Ramos (cell line): Measurements from ENCODE around the gene DRD4.

Source experiments
- in situ Hi-C: fragments of 300-500 bp; cut with MboI; formaldehyde crosslinking; loops from one replicate; pipeline ENCODE4 v1.14.3; 2022; ENCODE audit warnings: low sequenced_read_pairs; ENCODE audit not compliant: unreplicated experiment

DRD4 gene

GRCh38 chr11:620935-621814, 15.9 kb upstream of the DRD4 start:
- in situ Hi-C loops = no loop called here

DNA sequence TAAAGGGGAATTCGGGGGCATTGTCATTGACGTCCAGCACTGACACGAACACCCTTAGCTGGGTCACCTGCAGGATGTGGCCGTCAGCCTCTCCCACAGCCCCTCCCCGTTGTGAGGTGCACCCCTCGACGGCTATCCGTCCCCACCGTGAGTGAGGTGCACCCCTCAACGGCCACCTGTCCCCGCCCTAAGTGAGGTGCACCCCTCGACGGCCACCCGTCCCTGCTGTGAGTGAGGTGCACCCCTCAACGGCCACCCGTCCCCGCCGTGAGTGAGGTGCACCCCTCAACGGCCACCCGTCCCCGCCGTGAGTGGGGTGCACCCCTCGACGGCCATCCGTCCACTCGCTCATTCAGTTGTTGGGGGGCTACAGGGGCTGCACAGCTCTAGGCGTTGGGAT, 15.2 kb upstream of the DRD4 start:
- in situ Hi-C loops = no loop called here

GRCh38 chr11:623349-623869, 13.7 kb upstream of the DRD4 start:
- in situ Hi-C loops = no loop called here

- in situ Hi-C loops = no loop called here
Observed at GRCh38 chr11:623999-624704, 12.9 kb upstream of the DRD4 start.

DNA sequence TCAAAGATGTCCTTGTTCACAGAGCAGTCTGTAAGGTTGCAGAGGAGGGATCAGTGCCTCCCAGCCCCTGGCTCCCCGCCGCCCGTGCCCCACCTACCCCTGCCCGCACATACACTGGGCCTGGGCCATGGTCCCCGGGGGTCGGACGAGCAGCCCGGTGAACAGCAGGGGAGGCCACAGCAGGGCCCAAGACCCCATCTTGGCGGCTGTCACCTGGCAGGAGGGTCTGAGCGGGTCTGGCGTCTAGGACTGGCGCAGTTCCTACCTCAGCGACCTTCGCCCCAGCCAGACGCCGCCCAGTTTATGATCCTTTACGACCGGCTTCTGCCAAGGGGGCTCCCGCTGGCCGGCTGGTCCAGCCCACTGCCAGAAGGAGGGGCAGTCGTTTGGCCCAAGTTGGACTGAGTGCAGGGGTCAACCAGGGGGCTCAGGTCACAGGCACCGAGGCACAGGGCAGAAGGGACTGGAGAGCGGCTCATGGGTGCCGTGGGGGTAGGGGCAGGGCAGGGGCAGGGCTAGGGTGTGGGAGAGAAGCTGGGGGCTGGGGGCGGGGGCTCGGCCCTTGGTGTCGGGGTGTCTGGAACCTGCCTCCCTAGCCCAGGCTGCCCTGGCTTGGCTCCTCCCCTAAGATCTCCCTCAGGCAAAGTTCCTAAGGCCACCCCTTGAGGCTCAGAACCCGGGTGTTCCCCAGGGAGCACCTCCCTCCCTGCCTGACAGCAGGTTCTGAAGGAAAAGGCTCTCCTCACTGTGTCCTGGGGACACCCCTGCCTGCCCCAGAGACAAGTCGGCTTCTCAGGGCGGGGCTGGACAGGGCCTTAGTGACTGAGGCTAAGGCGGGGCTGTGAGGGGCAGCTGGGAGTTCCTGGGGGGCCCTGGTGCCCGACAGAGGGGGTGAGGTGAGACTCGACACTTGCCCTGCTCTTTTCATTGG, 12.1 kb upstream of the DRD4 start, which contains the start of gene CDHR5:
Gene CDHR5 (minus strand): TSS at position 251 of the 931 bp plus-strand sequence. CDS start 53 bp downstream, at position 198.
- in situ Hi-C loops = no loop called here

- in situ Hi-C loops = no loop called here
Observed at GRCh38 chr11:625636-626268, 11.3 kb upstream of the DRD4 start.

DNA sequence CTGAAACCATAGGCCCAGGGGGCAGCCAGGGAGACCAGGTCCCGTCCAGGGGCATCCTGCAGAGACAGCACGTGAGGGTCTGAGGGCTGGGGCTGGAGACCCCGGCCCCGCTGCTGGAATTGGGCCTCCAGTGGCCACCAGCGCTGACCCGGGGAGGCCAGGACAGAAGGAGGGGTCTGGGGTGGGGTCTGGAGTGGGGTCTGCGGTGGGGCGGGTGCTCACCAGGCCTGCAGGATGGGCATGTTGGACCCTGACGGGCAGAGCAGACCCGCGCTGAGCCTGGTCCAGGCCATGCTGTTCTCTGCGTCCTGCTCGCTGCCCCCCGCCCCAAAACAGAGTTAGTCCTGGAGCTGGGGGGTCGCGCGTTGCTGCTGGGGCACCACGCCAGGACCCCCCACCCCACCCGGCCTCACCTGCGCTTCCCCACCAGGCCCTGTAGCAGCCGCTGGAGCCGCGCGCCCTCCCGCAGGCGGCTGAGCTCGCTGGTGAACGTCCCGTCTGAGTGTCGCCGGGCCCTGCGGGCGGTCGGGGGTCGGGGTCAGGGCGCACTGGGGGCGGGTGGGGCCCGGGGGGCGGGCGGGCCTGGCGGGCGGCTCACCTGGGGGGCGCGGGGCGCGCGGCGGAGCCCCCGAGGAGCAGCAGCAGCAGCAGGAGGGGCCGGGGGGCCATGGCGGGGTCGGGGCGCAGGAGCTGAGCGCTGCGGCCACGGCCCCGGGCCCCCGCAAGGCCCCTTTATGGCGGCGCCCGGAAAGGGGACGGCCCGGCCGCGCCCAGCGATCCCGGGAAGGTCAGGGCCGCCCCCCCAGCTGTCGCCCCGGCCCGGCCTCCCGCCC, 10.4 kb upstream of the DRD4 start, which contains the start of gene SCT:
Gene SCT (minus strand): TSS at position 707 of the 833 bp plus-strand sequence. CDS start 38 bp downstream, at position 669.
- in situ Hi-C loops = no loop called here

GRCh38 chr11:627308-627576, 9.8 kb upstream of the DRD4 start:
- in situ Hi-C loops = no loop called here

DNA sequence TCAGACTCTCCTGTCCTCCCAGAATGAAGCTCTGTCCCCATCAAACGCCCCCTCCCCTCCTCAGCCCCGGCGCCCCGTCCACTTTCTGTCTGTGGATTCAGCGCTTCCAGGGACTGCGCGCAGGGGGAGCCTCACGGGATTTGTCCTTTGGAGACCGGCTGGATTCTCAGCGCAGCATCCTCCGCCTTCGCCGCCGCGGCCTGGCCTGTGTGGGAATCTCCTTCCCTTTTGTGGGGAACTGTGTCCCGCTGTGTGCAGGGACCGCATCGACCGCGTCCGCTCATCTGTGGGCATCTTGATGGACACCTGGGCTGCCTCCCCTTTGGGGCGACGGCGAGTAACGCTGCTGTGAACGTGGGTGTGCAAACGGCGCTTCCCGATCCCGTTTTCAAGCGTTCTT, 9.0 kb upstream of the DRD4 start:
- in situ Hi-C loops = no loop called here

DNA sequence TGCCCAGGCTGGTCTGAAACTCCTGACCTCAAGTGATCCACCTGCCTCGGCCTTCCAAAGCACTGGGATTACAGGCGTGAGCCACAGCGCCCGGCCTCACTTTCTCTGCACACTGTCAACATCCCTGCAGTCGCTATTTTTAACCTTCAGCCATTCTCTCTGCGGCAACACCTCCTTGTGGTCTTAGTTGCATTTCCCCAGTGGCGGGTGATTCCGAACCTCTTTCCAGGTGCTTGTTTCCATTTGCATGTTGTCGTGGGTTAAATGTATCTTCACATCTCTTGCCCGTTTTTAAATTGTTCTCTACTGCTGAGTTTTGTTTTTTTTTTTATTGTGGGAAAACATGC, 7.9 kb upstream of the DRD4 start:
- in situ Hi-C loops = no loop called here

GRCh38 chr11:630871-631270, 6.2 kb upstream of the DRD4 start:
- in situ Hi-C loops = no loop called here

DNA sequence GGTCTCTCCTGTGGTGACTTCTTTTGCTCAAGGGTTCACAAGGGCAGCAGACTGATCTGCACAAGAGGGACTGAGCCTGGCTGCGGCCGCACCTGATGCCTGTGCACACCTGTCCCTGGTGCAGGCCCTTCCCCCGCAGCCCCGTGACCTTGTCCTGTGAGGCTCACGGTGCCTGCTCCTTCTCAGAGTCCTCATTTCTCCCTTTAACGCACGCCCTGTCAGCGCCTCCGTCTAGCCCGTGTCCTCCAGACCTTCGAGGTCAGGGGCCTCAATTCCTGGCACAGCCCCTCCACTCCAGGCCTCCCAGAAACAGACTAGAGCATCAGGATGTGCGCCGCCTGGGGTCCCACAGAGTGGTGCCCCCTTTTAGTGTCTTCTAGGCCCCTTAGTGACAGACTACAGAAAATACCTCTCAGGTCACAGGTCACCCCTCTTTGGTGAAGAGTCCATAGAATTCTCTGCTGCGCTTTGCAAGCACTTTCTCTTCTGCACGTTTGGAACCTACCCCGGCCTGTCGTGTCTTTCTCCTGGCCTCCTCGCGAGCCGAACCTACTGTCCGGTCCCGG, 1.0 kb upstream of the DRD4 start:
- in situ Hi-C loops = no loop called here

- in situ Hi-C loops = no loop called here
Observed at GRCh38 chr11:637333-637592, 194 bp downstream of the DRD4 start.

- in situ Hi-C loops = no loop called here
Observed at GRCh38 chr11:637593-638521, 788 bp downstream of the DRD4 start.

DNA sequence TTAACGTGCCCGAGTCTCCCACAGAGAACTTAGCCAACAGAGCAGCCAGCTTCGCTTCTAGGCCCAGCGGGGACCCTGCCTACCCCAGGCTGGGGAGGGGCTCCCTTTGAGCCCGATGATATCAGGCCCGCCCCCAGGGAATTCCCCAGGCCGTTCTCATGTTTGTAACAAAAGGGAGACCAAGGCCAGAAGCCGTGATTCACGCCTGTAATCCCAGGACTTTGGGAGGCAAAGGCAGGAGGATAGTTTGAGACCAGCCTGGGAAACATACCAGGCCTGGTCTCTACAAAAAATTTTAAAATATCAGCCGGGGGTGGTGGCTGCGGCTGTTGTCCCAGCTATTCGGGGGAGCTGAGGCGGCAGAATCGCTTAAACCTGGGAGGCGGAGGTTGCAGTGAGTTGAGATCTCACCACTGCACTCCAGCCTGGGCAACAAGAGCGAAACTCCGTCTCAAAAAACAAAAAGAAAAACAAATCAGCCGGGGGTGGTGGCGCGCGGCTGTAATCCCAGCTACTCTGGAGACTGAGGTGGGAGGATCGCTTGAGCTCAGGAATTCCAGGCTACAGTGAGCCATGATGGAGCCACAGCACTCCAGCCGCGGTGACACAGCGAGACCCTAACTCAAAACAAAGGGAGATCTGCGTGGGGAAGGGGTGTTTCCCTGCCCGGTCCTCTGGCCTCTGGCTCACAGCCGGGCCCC, 1.7 kb downstream of the DRD4 start:
- in situ Hi-C loops = no loop called here

- in situ Hi-C loops = no loop called here
Observed at GRCh38 chr11:639332-639955, 2.4 kb downstream of the DRD4 start.
